GM23338 (cell line): ENCODE data around the gene GAA. TPM values are rescaled to one million over a fixed set of nuclear protein-coding genes. Genes with fewer than 3 reads are reported as not detected.
"Not testable (repeated sequence)": the region's sequence is repeated elsewhere in the genome, so short reads cannot be mapped to it uniquely, and the experiment has no call there.

ENCODE experiments used
- ATAC-seq: fragments of 200-7000 bp; cut with Tn5 transposase; 3 replicates; pipeline ENCODE4 v1.9.1; 2020
- DNase-seq: peaks from one replicate; pipeline ENCODE4 v3.0.0-alpha.2; 2015; ENCODE audit warnings: low spot score
- H2AFZ ChIP-seq: fragments of 200-600 bp; sonication (generic); 2 replicates; pipeline ENCODE4 v1.8.0; 2016; ENCODE audit warnings: antibody characterized with exemption, mild to moderate bottlenecking, moderate library complexity
- H3F3A ChIP-seq: fragments of 200-600 bp; sonication (generic); replicated peaks from 2 replicates; pipeline ENCODE4 v1.8.0; 2017; ENCODE audit warnings: antibody characterized with exemption, mixed run types, low read depth
- H3K27ac ChIP-seq: fragments of 200-600 bp; sonication (generic); 2 replicates; pipeline ENCODE4 v1.6.1; 2016; ENCODE audit warnings: low read depth
- H3K27me3 ChIP-seq: fragments of 200-600 bp; sonication (generic); 2 replicates; pipeline ENCODE4 v1.8.0; 2016; ENCODE audit warnings: mild to moderate bottlenecking, mixed run types, moderate library complexity; ENCODE audit not compliant: insufficient read depth
- H3K36me3 ChIP-seq: fragments of 200-600 bp; sonication (generic); 2 replicates; pipeline ENCODE4 v1.8.0; 2016; ENCODE audit warnings: mild to moderate bottlenecking; ENCODE audit not compliant: insufficient read depth
- H3K4me1 ChIP-seq: fragments of 200-600 bp; sonication (generic); 2 replicates; pipeline ENCODE4 v1.8.0; 2016; ENCODE audit warnings: mild to moderate bottlenecking, moderate library complexity; ENCODE audit not compliant: insufficient read depth
- H3K4me2 ChIP-seq: fragments of 200-600 bp; sonication (generic); 2 replicates; pipeline ENCODE4 v1.7.1; 2017; ENCODE audit warnings: mixed run types
- H3K4me3 ChIP-seq: fragments of 200-600 bp; sonication (generic); 2 replicates; pipeline ENCODE4 v1.6.1; 2016; ENCODE audit warnings: mixed run types
- H3K79me2 ChIP-seq: fragments of 200-600 bp; sonication (generic); replicated peaks from 2 replicates; pipeline ENCODE4 v1.8.0; 2017; ENCODE audit warnings: mild to moderate bottlenecking; ENCODE audit not compliant: insufficient read depth
- H3K9me2 ChIP-seq: fragments of 200-600 bp; sonication (generic); 2 replicates; pipeline ENCODE4 v1.8.0; 2017; ENCODE audit not compliant: insufficient read depth
- H4K20me1 ChIP-seq: fragments of 200-600 bp; sonication (generic); replicated peaks from 2 replicates; pipeline ENCODE4 v1.8.0; 2017; ENCODE audit warnings: mild to moderate bottlenecking; ENCODE audit not compliant: insufficient read depth
- H3K27ac Mint-ChIP-seq: 2 replicates; pipeline ENCODE4 v1.8.0; 2020; ENCODE audit warnings: inconsistent platforms, mild to moderate bottlenecking, moderate library complexity, mixed read lengths
- H3K27me3 Mint-ChIP-seq: 3 replicates; pipeline ENCODE4 v1.8.0; 2022; ENCODE audit warnings: low read depth, mild to moderate bottlenecking, moderate library complexity, mixed read lengths, inconsistent platforms; ENCODE audit not compliant: insufficient read depth, poor library complexity
- H3K36me3 Mint-ChIP-seq: 3 replicates; pipeline ENCODE4 v1.8.0; 2021; ENCODE audit warnings: low read depth, mild to moderate bottlenecking, inconsistent platforms, moderate library complexity, mixed read lengths
- H3K4me1 Mint-ChIP-seq: 3 replicates; pipeline ENCODE4 v1.8.0; 2020; ENCODE audit warnings: mild to moderate bottlenecking, inconsistent platforms, mixed read lengths
- H3K4me3 Mint-ChIP-seq: 3 replicates; pipeline ENCODE4 v1.8.0; 2021; ENCODE audit warnings: moderate library complexity, mild to moderate bottlenecking, inconsistent platforms, mixed read lengths
- H3K9me3 Mint-ChIP-seq: 3 replicates; pipeline ENCODE4 v1.8.0; 2020; ENCODE audit warnings: moderate library complexity, mild to moderate bottlenecking, inconsistent platforms, mixed read lengths
- CREB1 ChIP-seq: fragments of 250-450 bp; sonication (Bioruptor Pico); IDR thresholded peaks from 2 replicates; pipeline ENCODE4 v1.5.0; 2020; ENCODE audit warnings: low read depth, mild to moderate bottlenecking, moderate library complexity
- EZH2 ChIP-seq: fragments of 200-600 bp; sonication (generic); IDR thresholded peaks from one replicate; pipeline ENCODE4 v1.8.0; 2017; ENCODE audit warnings: antibody characterized with exemption, mild to moderate bottlenecking, low read depth; ENCODE audit not compliant: unreplicated experiment
- EZH2phosphoT487 ChIP-seq: fragments of 200-600 bp; sonication (generic); IDR thresholded peaks from one replicate; pipeline ENCODE4 v1.8.1; 2018; ENCODE audit warnings: antibody characterized with exemption; ENCODE audit not compliant: unreplicated experiment
- JUNB ChIP-seq: IDR thresholded peaks from one replicate; pipeline ENCODE4 v1.6.1; 2016; ENCODE audit warnings: antibody characterized with exemption; ENCODE audit not compliant: unreplicated experiment
- NANOG ChIP-seq: IDR thresholded peaks from 2 replicates; pipeline ENCODE4 v1.6.1; 2016; ENCODE audit warnings: antibody characterized with exemption, borderline replicate concordance
- POLR2AphosphoS5 ChIP-seq: IDR thresholded peaks from 2 replicates; pipeline ENCODE4 v1.6.1; 2016; ENCODE audit warnings: antibody characterized with exemption, low read depth
- STAT1 ChIP-seq: IDR thresholded peaks from one replicate; pipeline ENCODE4 v1.6.1; 2016; ENCODE audit warnings: antibody characterized with exemption; ENCODE audit not compliant: unreplicated experiment
- ZNF114 ChIP-seq: fragments of 250-450 bp; sonication (Bioruptor Pico); IDR thresholded peaks from 2 replicates; pipeline ENCODE4 v1.5.0; 2020; ENCODE audit warnings: mild to moderate bottlenecking, moderate library complexity
- ZNF331 ChIP-seq: fragments of 250-450 bp; sonication (Bioruptor Pico); IDR thresholded peaks from 2 replicates; pipeline ENCODE4 v1.5.0; 2020; ENCODE audit warnings: low read depth, mild to moderate bottlenecking, moderate library complexity
- polyA plus RNA-seq: library from polyadenylated mRNA; unstranded; fragments of >200 nt; fragmentation: Nextera tagmentation; extraction: Ambion mirVana; gene quantifications from 2 replicates; pipeline ENCODE4 v1.2.1, GENCODE V29; 2016
- total RNA-seq: library from RNA; depleted of rRNA; stranded (reverse); fragments of >200 nt; shearing (Covaris generic); gene quantifications from 2 replicates; pipeline ENCODE4 v1.2.3, GENCODE V29; 2014
- TF ChIP-seq, protein P1 (sequence below): fragments of 250-450 bp; sonication (Bioruptor Pico); IDR thresholded peaks from 2 replicates; pipeline ENCODE4 v1.5.0; 2020; ENCODE audit warnings: mild to moderate bottlenecking, moderate library complexity
- TF ChIP-seq, protein P2 (sequence below): IDR thresholded peaks from 2 replicates; pipeline ENCODE4 v1.6.1; 2016; ENCODE audit warnings: antibody characterized with exemption
- TF ChIP-seq, protein P3 (sequence below): IDR thresholded peaks from one replicate; pipeline ENCODE4 v1.6.1; 2018; ENCODE audit warnings: antibody characterized with exemption; ENCODE audit not compliant: unreplicated experiment

Gene GAA
- total and polyA plus RNA-seq, 2 experiments from 2014 or later, result 72.5 to 98.1 TPM

- not testable (repeated sequence) for DNase-seq, H3K79me2 ChIP-seq, H4K20me1 ChIP-seq, H3K9me2 ChIP-seq, H3K4me1 Mint-ChIP-seq, H3K4me2 ChIP-seq, H3K27me3 ChIP-seq, H2AFZ ChIP-seq, H3K36me3 Mint-ChIP-seq, H3F3A ChIP-seq, H3K27ac Mint-ChIP-seq, H3K9me3 Mint-ChIP-seq, H3K27ac ChIP-seq, H3K4me1 ChIP-seq, ATAC-seq, H3K27me3 Mint-ChIP-seq, H3K4me3 ChIP-seq, H3K36me3 ChIP-seq, H3K4me3 Mint-ChIP-seq
Measured at GRCh38 chr17:80090164-80090563, 11.2 kb upstream of the GAA start.

GRCh38 chr17:80091376-80091775, 10.0 kb upstream of the GAA start:
- H3K4me1 Mint-ChIP-seq, result no peaks in the 10 kb centered on the region; the same call in 2 of the 3 replicates
- no peaks in the 10 kb centered on the region for H3K36me3 ChIP-seq
- no peaks in the 10 kb centered on the region for H3K9me3 Mint-ChIP-seq
- H3K9me2 ChIP-seq, result no peaks in the 10 kb centered on the region
- DNase-seq, result no peak
- no peak overlapping the region for H3K4me3 ChIP-seq
- no peak overlapping the region for H2AFZ ChIP-seq
- H3K27ac ChIP-seq, result no peak overlapping the region
- H3K27me3 ChIP-seq, result no peaks in the 10 kb centered on the region
- no peaks in the 10 kb centered on the region for H3K4me1 ChIP-seq
- no peak overlapping the region for H3K4me2 ChIP-seq
- no peaks in the 10 kb centered on the region for H3K79me2 ChIP-seq
- no peaks in the 10 kb centered on the region for H3K36me3 Mint-ChIP-seq
- TF ChIP-seq, protein P1, sequence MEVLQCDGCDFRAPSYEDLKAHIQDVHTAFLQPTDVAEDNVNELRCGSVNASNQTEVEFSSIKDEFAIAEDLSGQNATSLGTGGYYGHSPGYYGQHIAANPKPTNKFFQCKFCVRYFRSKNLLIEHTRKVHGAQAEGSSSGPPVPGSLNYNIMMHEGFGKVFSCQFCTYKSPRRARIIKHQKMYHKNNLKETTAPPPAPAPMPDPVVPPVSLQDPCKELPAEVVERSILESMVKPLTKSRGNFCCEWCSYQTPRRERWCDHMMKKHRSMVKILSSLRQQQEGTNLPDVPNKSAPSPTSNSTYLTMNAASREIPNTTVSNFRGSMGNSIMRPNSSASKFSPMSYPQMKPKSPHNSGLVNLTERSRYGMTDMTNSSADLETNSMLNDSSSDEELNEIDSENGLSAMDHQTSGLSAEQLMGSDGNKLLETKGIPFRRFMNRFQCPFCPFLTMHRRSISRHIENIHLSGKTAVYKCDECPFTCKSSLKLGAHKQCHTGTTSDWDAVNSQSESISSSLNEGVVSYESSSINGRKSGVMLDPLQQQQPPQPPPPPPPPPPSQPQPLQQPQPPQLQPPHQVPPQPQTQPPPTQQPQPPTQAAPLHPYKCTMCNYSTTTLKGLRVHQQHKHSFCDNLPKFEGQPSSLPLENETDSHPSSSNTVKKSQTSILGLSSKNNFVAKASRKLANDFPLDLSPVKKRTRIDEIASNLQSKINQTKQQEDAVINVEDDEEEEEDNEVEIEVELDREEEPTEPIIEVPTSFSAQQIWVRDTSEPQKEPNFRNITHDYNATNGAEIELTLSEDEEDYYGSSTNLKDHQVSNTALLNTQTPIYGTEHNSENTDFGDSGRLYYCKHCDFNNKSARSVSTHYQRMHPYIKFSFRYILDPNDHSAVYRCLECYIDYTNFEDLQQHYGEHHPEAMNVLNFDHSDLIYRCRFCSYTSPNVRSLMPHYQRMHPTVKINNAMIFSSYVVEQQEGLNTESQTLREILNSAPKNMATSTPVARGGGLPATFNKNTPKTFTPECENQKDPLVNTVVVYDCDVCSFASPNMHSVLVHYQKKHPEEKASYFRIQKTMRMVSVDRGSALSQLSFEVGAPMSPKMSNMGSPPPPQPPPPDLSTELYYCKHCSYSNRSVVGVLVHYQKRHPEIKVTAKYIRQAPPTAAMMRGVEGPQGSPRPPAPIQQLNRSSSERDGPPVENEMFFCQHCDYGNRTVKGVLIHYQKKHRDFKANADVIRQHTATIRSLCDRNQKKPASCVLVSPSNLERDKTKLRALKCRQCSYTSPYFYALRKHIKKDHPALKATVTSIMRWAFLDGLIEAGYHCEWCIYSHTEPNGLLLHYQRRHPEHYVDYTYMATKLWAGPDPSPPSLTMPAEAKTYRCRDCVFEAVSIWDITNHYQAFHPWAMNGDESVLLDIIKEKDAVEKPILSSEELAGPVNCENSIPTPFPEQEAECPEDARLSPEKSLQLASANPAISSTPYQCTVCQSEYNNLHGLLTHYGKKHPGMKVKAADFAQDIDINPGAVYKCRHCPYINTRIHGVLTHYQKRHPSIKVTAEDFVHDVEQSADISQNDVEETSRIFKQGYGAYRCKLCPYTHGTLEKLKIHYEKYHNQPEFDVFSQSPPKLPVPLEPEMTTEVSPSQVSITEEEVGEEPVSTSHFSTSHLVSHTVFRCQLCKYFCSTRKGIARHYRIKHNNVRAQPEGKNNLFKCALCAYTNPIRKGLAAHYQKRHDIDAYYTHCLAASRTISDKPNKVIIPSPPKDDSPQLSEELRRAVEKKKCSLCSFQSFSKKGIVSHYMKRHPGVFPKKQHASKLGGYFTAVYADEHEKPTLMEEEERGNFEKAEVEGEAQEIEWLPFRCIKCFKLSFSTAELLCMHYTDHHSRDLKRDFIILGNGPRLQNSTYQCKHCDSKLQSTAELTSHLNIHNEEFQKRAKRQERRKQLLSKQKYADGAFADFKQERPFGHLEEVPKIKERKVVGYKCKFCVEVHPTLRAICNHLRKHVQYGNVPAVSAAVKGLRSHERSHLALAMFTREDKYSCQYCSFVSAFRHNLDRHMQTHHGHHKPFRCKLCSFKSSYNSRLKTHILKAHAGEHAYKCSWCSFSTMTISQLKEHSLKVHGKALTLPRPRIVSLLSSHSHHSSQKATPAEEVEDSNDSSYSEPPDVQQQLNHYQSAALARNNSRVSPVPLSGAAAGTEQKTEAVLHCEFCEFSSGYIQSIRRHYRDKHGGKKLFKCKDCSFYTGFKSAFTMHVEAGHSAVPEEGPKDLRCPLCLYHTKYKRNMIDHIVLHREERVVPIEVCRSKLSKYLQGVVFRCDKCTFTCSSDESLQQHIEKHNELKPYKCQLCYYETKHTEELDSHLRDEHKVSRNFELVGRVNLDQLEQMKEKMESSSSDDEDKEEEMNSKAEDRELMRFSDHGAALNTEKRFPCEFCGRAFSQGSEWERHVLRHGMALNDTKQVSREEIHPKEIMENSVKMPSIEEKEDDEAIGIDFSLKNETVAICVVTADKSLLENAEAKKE, result no peak
- TF ChIP-seq EZH2phosphoT487 (no peak), NANOG (no peak), EZH2 (no peak), ZNF114 (CRISPR knock-in tag) (no peak), CREB1 (CRISPR knock-in tag) (no peak), ZNF331 (CRISPR knock-in tag) (no peak), JUNB (no peak), STAT1 (no peak), POLR2AphosphoS5 (no peak)
- TF ChIP-seq, protein P2, sequence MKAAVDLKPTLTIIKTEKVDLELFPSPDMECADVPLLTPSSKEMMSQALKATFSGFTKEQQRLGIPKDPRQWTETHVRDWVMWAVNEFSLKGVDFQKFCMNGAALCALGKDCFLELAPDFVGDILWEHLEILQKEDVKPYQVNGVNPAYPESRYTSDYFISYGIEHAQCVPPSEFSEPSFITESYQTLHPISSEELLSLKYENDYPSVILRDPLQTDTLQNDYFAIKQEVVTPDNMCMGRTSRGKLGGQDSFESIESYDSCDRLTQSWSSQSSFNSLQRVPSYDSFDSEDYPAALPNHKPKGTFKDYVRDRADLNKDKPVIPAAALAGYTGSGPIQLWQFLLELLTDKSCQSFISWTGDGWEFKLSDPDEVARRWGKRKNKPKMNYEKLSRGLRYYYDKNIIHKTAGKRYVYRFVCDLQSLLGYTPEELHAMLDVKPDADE, result no peak
- TF ChIP-seq, protein P3, sequence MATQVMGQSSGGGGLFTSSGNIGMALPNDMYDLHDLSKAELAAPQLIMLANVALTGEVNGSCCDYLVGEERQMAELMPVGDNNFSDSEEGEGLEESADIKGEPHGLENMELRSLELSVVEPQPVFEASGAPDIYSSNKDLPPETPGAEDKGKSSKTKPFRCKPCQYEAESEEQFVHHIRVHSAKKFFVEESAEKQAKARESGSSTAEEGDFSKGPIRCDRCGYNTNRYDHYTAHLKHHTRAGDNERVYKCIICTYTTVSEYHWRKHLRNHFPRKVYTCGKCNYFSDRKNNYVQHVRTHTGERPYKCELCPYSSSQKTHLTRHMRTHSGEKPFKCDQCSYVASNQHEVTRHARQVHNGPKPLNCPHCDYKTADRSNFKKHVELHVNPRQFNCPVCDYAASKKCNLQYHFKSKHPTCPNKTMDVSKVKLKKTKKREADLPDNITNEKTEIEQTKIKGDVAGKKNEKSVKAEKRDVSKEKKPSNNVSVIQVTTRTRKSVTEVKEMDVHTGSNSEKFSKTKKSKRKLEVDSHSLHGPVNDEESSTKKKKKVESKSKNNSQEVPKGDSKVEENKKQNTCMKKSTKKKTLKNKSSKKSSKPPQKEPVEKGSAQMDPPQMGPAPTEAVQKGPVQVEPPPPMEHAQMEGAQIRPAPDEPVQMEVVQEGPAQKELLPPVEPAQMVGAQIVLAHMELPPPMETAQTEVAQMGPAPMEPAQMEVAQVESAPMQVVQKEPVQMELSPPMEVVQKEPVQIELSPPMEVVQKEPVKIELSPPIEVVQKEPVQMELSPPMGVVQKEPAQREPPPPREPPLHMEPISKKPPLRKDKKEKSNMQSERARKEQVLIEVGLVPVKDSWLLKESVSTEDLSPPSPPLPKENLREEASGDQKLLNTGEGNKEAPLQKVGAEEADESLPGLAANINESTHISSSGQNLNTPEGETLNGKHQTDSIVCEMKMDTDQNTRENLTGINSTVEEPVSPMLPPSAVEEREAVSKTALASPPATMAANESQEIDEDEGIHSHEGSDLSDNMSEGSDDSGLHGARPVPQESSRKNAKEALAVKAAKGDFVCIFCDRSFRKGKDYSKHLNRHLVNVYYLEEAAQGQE, result no peak
- H4K20me1 ChIP-seq, result no peaks in the 10 kb centered on the region
- H3F3A ChIP-seq, result no peaks in the 10 kb centered on the region
- peaks cover 4% of the 10 kb centered on the region for H3K27me3 Mint-ChIP-seq
- no peak overlapping the region for H3K4me3 Mint-ChIP-seq
- no peak for ATAC-seq
- no peak overlapping the region for H3K27ac Mint-ChIP-seq
